ENCODE measurements around the gene CPNE4.

DNA sequence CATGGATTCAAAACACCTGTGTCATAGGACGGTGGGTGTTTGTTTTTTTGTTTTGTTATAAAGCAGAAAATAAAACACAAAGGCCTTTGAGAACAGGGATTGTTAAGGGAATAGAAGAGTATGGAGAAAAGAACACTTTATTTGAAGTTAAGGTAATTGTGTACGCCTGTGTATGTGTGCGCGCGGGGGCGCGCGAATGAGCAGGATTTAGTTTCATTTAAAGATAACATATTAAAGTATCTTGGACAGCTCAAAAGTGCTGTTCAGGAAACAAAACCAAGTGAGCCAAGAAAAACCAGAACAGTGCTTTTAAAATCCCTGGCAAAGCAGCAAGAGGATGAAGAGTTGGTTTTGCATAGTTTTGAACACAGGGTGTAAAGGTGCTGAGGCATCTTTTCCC, 1.9 kb downstream of the CPNE4 start:
- TF ChIP-seq POLR2A (IDR thresholded peaks at IDR 0.05) (no peak), POLR2AphosphoS5 (IDR thresholded peaks at IDR 0.05) (no peak)
- TF ChIP-seq, protein P1, sequence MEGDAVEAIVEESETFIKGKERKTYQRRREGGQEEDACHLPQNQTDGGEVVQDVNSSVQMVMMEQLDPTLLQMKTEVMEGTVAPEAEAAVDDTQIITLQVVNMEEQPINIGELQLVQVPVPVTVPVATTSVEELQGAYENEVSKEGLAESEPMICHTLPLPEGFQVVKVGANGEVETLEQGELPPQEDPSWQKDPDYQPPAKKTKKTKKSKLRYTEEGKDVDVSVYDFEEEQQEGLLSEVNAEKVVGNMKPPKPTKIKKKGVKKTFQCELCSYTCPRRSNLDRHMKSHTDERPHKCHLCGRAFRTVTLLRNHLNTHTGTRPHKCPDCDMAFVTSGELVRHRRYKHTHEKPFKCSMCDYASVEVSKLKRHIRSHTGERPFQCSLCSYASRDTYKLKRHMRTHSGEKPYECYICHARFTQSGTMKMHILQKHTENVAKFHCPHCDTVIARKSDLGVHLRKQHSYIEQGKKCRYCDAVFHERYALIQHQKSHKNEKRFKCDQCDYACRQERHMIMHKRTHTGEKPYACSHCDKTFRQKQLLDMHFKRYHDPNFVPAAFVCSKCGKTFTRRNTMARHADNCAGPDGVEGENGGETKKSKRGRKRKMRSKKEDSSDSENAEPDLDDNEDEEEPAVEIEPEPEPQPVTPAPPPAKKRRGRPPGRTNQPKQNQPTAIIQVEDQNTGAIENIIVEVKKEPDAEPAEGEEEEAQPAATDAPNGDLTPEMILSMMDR (IDR thresholded peaks at IDR 0.05) = no peak

Measured in stomach (tissue), 4 donors.